ENCODE results near the gene GMCL1.
"Not testable (repeated sequence)": the region's sequence is repeated elsewhere in the genome, so short reads cannot be mapped to it uniquely, and the experiment has no call there.

GMCL1 gene

GRCh38 chr2:69829256-69830044 lies at the start of gene GMCL1:
GMCL1 (plus strand) TSS chr2:69829660; CDS start chr2:69829893, 233 bp downstream.
- DNase-seq = peak; percentile 99

DNA sequence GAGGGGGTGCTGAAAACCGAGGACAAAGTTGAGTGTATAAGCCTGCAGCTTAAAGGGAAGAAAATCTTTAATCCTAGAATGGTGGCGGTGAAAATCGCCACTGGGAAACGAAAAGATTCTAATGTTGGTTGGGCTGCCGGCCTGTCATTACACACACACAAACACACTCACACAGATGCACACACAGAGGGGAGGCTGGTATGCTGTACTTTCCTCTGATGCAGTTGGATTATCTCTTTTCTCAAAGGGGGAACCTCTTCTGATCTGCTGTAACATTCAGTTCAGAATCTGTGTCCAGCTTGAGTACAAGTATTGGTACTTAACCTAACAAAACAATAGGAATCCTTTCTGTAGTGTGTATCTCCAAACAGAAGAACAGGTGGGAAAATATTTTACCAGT lies 48.5 kb upstream of the GMCL1 start:
- no peak for DNase-seq

DNA sequence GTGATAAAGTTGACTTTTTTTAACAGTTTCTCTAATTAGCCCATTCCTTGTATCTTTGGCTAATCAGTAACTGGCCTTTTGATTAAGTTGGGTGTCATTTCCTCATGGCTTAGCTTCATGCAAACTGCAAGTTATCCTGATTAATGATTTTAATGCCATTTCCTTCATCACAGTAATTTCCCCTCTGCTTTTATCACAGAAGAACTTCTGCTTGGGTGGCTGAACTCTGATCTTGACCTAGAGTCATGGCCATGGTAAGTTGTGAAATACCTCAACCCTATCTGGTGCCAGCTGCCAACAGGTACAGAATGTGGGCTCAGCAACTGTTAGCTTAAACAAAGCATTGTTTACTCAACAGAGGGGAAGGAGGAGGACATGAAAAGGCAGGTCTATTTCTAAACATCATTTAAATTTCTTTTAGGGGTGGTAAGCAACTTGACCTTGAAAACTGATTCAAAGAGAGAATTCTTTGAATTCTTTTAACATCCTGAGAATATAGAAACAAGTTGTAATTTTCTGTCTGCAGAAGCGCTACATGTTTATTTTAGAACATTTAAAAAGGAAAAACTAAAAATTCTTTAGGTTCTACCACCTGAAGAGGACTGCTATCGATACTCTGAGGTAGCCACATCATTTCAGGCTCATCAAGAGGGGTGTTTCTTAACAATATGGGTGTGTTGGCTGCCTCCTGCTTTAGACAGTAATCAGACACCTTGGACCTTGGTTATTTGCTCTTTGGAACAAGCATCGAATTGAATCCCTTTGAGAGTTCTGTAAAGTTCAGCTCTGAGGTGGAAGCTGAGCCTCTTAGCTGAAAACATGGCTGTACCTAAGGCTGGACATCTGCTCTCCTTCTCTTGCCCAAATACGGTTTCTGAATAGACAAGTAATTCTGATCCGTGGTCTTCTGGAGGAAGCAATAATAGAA lies 47.9 kb upstream of the GMCL1 start:
- no peak for DNase-seq

- no peak for DNase-seq
Observed at GRCh38 chr2:69784228-69784627, 45.2 kb upstream of the GMCL1 start.

- DNase-seq = no peak
Observed at GRCh38 chr2:69785358-69785757, 44.1 kb upstream of the GMCL1 start.

- no peak for DNase-seq
Observed at GRCh38 chr2:69786052-69786560, 43.4 kb upstream of the GMCL1 start.

- DNase-seq = no peak
Observed at GRCh38 chr2:69789175-69789721, 40.2 kb upstream of the GMCL1 start.

GRCh38 chr2:69789772-69790600 lies 39.5 kb upstream of the GMCL1 start:
- DNase-seq = no peak

DNA sequence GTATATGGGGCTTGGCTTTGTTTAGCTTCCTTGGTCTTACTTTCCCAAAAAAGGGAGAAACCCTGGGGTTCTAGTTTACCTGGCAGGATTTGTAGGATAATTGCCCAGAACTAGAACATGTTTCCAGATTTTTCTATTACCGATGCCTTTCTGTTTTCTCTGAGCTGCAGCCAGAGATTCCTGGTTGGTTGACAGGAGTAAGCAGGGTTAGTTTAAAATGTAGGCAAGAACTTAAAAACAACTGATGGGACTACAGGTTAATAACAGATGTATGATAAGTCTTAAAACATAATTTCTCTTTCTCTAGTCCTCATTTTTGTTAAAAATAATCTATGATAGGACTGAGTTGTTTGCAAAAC lies 38.9 kb upstream of the GMCL1 start:
- DNase-seq = no peak

DNA sequence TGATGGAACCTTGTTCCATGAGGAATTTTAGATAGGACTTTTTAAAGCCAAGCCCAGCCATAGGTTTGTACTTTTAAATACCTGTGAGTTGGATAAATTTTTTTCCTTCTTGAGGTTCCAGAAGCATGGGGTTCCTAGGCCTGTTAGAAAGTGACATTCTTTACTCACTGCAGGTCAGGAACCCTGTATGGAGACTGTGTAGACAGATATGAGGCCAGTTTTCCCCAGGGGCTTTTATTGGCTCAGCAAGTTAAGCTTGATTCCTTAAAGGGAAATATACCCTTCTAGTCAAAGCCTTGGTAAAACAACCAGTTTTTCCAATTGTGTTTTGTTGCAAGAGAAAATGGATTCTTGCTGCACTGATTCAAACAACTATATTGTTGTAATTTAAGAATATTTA lies 38.4 kb upstream of the GMCL1 start:
- no peak for DNase-seq

DNA sequence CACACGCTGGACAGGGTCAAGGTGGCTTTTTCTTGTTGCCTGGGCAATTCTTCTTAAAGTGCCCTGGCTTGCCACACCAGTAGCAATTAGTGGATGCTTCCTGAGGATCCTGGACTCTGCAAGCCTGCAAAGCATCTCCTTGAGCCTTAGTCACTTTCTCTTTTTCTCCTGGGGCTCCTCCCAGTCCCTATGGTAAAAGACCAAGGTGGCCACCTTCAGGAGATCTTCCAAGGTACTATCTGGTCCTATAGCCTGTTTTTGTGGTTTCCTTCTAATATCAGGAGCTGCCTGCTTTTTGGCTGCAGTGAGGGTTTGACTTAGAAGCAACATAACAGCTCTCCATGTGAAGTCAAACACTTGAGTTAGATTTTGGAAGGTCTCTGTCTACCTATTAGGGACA lies 33.3 kb upstream of the GMCL1 start:
- DNase-seq = no peak

GRCh38 chr2:69797235-69797634 lies 32.2 kb upstream of the GMCL1 start:
- no peak for DNase-seq

DNA sequence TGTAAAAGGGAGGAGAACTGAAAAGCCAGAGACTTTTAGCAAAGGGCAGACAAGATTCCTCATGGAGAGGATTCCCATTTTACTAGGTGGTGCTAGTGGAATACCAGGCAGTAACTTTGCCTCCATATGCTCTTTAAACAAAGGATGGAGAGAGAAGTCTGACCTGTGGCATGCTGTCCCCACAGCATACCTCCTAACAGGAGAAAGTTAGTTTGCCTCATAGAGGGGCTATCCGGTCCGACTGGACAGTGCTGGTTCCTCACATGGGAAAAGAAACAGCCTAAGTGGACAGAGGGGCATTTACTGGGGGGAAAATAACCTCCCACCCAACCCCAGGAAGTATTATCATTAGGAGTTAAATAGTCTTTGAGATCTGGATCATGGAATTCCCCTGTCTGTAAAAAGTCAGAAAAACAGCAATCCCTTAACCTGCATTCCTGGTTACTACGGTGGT lies 31.6 kb upstream of the GMCL1 start:
- DNase-seq = no peak

DNA sequence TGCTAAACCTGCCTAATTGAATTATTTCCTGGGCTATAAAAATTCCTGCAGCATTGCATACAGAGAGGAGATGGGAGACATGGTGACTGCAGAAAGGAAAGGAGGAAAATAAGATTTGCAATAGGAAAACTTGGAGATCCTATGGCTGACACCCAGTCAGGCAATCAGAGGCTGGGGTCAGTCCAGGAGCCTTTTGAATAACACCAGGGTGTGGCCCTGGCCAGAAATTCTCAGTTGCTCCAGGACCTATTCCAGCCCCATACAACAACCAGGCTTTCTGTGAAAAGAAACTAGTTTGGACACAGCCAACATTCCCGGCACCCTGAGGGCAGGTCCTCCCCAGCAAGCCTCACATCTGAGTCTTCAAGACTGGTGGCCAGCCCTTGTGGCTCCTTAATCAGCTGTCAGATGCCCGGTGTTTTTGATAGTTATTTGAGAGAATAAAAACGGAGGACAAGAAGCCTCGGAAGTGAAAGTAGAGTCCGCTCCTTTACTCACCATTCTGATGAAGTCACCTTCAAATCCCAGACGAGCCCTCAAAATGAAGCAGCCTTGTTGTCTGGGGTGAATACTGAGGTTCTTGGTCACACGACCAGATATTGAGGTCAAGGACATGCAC lies 31.1 kb upstream of the GMCL1 start:
- DNase-seq = no peak

GRCh38 chr2:69798909-69799526 lies 30.4 kb upstream of the GMCL1 start:
- no peak for DNase-seq

GRCh38 chr2:69801745-69802290 lies 27.6 kb upstream of the GMCL1 start:
- DNase-seq = no peak

- not testable (repeated sequence) for DNase-seq
Observed at GRCh38 chr2:69802781-69803367, 26.6 kb upstream of the GMCL1 start.

- no peak for DNase-seq
Observed at GRCh38 chr2:69804416-69804815, 25.0 kb upstream of the GMCL1 start.

GRCh38 chr2:69805887-69806286 lies 23.6 kb upstream of the GMCL1 start:
- no peak for DNase-seq

GRCh38 chr2:69807821-69808540 lies 21.5 kb upstream of the GMCL1 start:
- no peak for DNase-seq
